COR-L47 (cell line): ENCODE measurements around the gene ATXN1.

Experiments
- DNase-seq: peaks from one replicate; lab custom pipeline; 2025; lab: John Stamatoyannopoulos, UW

ATXN1 gene

DNA sequence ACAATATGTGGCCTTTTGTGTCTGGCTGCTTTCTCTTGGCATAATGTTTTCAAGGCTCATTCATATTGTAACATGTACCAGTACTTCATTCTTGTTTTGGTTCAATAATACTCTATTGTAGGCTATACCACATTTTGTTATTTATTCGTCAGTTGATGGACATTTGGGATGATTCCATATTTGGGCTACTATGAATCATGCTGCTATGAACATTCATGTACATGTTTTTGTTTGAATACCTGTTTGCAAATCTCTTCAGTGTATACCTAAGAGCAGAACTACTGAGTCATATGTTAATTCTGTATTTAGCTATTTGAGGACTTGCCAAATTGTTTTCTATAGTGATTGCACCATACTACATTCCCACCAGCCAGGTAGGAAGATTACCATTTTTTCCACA, 263.0 kb downstream of the ATXN1 start:
- DNase-seq = no peak

DNA sequence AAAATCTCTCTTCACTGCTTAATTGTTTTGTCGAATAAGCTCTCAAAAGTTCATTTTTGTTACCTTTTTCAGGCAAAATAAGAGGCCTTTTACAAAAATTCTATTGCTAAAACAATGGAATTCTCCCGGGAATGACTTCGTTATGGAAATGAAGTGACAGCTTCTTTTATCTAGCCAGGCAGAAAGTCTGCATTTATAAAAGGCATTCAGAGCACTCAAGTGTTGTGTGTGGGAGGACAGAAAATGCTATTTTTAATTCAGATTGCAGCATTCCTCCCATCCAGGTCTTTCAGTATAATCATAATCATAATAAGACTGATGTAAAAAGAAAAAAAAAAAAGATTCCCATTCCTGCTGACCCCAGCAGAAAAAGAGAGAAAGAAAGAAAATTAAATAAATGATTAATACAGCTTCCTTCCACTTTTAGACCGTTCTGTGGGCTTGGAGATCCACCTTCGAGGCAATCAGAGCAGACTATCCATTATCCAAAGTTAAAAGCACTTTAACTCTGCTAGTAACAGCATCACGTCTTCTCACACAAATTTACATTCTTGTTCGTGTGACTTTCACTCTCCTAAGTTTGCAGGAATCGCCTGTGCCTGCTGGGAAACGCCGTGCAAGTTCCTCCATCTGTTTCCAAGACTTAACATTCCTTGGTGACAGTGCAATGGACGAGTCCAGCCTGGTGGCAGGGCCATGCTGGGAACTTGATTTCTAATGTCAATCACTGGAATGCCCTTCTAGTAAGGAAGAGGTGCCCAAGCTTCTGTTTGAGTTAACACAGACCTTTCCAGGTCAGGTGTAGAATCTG, 264.1 kb downstream of the ATXN1 start:
- no peak for DNase-seq

DNA sequence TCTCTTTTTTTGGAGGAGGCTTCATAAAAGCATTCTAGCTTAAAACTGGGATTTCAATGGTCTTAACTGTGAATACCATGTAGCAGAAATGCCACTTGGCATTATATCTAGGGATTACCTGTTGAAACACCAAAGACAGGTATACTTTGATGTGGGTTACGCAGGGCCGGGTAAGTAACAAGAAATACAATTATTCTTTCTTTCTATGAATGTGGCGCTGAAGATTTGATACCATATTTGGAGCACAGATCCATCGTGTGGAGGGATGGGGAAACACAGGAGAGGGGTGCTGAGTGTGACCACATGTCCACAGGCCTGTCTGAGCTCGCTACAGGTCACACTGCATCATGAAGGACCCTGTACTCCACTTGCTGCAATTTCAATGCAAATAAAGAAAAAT, 265.1 kb downstream of the ATXN1 start:
- no peak for DNase-seq

DNA sequence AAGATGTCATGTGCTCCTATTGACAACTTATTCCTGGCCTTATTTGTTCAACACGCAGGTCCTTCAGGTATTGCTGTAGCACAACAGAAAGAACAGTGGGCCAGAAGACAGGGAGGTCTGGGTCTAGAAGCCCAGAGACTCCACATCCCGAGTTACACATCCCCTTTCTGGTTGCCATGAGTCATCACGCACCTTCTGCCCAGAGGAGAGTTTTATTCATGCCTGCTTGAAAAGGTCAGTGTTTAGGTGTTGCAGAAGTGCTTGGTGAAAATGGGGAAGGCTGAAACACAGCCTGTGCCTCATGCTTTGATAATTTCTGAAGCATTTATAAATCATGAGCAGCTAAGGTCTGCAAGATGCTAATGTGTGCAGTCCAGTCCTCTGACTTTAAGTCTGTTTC, 266.5 kb downstream of the ATXN1 start:
- DNase-seq = no peak

DNA sequence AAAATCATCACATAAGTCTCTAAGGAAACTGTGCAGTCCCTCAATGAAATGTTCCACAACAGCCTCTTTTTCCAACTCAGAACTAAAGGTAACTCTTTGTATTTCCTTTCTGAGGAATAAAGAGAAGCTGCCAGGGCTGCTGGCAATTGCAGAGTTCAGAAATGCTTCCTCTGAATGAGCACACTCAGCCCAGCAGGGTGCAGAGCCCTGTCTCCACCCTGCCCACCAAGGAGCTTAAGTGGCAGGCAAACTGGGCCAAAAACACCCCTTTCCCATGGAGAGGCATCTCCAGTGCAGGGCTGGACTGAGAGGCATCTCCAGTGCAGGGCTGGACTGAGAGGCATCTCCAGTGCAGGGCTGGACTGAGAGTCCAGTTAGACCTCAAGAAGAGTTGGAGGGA, 267.5 kb downstream of the ATXN1 start:
- DNase-seq = no peak

DNA sequence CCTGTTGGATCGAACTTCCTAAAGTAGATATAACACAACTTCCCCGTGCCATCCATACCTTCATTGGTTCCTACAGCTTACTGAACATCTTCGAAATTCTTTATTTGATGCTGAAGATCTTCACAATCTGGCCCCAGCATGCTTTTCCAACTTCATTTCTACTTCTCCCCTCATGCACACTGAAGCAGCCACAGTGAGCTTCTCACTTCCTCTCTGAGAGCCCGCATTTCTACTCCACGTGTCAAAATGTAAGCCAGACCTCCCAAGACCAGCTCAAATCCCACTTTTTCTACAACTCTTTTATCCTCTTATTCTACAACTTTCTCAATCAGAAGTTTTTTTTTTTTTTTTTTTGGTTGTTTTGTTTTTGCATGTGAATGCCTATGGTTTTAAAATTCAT, 268.1 kb downstream of the ATXN1 start:
- DNase-seq = no peak

DNA sequence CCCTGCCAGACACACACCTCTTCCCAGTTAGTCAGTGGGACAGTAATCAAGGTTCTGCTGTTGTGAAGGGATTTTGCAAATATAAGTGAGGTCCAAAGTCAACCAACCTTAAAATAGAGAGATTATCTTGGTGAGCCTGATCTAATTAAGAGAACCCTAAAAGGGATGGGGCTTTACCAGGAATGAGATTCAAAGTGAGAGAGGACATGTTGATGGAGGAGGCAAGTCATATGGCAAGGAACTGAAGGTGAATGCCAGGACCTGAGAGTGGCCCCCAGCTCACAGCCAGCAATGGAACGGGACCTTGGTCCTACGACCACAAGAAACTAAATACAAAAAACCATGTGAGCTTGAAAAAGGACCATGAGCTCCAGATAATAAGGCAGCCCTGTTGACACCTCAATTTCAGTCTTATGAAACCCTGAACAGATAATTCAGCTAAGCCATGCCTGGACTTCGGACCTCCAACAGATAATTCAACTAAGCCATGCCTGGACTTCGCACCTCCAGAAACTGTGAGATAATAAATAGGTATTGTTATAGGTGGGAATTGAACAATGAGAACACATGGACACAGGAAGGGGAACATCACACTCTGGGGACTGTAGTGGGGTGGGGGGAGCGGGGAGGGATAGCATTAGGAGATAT, 269.5 kb downstream of the ATXN1 start:
- no peak for DNase-seq

DNA sequence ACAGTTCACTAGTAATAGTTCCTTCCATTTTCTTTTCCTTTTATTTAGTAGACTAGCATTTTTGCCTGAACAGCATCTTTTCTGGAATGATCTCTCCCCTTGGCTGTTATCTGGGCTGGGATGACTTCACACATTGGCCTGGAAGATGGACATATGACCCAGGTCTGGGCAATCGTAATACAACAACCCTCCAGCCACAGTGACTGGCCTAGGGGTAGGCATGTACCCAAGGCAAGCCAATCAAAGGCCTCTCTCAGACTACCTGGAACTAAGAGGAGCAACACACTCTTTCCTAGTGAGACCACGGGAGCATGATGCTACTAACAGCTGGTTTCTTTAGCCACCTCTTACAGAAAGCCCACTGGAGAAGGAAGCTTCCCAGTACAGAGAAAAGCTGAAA, 270.6 kb downstream of the ATXN1 start:
- no peak for DNase-seq

DNA sequence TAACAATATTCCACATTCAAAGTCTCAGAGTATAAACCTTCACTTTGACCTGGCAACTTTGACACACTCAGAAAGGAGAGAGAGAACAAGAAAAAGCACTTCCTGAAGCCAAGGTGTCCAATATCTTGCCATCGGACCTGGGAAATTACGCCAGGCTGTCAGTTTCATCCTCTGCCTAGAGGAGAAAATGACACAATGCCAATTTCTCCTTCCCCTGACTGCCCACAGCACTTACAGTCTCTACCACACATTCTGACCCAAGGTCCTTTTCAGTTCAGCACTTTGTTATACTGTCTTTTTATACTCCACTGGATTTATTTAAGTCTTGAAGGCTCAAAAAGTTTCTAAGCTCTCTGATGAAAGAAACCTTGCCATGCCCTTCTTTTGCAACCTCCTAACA, 272.4 kb downstream of the ATXN1 start:
- DNase-seq = no peak

DNA sequence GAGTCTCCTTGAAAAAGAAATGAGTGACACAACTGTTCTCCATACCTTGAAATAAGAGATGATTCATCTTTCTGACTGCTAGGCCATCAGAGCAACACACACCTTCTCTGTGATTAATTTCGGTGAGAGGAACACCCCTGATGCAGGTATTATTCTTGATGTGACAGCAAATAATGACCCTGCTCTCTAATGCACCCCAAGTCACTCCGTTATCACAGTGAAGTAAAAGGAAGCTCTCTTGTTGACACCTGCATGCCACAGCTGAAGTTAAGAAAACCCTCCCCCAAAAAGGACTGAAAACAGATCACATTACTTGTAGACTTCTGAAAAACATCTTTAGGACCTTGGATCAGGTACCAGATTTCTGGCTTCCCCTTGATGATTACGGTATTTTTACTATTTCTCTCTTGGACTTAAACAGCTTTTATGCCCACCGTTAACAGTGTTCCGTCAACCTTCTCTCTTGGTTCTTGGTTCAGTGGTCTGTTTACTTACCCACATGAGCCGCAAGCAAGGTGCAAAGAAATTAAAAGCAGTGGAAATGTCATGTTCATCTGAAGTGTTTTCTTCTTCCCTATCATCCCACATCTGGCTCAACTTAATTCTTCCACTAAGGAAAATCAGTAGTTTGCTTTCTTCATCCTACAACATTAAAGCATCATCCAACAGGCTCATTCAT, 273.1 kb downstream of the ATXN1 start:
- DNase-seq = no peak

DNA sequence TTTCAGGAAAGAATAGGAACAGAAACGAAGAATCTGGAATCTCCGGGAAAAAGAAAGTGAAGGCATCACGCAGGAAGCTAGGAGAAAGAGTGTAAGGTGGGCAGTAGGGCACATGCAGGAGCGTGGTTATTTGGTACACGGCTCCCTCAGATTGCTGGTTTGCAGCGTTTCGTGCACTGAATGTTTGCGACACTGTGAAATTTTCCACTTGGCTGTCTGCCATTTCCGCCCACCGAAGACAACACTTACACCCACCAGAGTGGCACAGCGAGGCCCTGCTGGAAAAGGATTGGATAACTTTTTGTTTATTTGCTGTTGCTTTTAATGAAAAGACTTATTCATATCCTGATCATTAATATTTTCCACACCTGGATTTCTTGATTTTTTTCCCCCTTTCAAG, 274.6 kb downstream of the ATXN1 start:
- no peak for DNase-seq

DNA sequence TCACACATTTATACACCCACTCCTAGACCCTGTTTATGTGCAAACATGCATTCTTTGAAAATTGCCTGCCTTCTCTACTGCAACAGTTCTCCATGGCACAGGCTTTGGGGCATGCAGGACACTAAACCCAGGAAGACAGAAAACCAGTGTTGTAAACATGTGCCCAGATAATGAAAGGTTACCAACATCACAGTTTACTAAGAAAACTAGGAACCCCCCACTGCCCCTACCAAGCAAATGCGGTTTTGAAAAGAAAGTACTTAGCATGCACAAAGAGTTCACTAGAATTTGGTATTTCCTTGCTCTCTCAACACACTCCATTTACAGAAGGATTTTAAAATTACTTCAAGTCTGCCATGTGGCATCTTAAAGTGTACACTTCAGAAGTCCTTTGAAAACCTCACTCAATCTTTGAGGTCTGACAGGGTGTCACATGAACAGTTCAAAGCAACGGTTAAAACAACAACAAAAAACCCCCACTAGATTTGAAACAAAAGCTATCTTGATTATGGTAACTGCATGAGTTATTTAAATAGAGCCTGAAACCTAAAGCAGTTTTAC, 277.9 kb downstream of the ATXN1 start:
- no peak for DNase-seq

DNA sequence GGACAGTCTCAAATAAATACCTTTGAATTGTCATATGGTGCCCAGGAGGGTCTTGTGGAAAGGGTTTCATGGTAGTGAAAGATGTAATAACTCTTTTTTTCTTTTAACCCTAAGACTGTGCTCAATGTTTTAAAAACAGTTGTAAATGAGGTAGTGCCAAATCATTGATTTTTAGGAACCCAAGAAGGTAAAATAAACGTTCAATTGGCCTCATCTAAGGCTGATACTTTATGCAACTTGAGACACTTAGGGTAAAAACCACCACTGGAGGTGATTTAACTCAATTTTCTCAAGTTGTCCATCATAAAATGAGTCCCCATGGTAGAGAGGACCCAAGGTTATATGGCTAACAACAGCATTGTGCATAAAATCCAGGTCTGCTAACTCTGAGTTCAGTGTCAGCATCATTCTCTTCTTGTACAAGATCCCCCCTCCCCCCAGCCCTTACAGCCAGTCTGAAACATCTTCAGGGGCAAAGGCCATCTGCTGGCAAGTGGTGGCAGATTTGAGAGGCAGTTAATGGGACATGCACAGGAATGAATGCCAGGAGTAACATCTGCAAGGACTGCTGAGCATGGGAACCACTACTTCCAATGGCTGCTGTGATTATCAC, 278.5 kb downstream of the ATXN1 start:
- DNase-seq = no peak

DNA sequence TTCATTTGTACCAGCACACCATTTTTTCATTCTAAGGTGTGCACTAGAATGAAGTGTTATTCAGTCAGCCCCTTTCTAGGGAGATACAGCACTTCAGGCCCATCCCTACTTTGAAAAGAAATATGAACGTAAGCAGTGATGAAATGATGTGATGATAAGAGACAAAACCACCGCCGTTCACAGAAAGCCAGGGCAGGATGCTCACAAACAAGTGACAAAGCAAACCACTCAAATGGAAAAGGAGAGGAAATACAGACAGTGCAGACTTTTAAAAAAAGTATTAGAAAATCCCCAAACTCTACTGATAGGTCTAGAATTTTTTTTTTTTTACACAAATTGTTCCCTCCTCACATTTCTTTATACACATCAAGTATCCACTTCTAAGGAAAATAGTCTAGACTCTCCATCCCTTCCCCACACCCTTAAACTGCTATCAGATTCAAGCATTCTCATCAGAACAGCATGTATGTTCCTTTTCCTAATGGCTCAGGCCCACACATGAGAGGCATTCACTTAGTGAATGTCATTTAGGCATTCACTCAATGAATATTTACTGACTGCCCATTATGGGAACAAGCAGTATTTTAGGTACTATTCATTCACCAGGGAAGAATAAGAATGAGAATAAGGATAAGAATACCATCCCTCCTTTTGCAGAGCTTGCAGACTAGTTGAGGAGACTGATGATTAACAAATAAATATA, 279.4 kb downstream of the ATXN1 start:
- no peak for DNase-seq

DNA sequence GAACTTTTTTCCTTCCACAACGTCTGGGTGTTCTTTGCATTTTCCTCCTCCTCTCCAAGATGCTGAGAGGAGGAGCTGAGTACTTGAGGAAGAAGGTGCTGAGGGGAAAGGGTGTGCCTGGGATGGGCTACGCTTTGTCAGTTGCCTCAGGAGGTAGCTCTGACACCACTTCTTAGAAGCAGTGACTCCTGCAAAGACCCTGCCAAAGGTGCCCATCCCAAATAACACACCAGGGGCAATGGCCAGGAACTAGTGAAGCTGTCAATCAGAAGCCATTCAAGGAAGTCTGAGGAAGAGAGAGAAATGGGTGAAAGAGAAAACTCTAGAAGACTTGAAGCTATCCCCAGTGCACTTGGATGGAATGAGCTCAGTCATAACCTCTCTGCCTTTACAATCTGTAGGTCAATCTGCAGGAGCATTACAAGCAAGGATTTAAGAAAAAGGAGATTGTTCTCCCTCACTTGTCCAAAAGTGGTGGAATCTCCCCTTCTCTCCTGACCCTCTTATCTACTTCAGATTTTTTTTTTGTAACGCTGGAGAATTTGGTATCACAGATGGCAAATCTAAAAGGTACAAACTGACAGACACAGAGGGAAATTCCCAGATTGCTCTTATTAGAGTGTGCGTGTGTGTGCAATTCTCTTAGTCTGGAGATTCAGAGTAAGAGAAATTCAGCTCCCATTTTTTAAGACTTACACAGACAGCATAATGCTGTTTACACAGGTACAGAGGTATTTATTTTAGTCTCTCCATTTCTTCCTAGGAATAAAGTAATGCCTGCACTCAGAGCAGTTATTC, 280.3 kb downstream of the ATXN1 start:
- DNase-seq = no peak

DNA sequence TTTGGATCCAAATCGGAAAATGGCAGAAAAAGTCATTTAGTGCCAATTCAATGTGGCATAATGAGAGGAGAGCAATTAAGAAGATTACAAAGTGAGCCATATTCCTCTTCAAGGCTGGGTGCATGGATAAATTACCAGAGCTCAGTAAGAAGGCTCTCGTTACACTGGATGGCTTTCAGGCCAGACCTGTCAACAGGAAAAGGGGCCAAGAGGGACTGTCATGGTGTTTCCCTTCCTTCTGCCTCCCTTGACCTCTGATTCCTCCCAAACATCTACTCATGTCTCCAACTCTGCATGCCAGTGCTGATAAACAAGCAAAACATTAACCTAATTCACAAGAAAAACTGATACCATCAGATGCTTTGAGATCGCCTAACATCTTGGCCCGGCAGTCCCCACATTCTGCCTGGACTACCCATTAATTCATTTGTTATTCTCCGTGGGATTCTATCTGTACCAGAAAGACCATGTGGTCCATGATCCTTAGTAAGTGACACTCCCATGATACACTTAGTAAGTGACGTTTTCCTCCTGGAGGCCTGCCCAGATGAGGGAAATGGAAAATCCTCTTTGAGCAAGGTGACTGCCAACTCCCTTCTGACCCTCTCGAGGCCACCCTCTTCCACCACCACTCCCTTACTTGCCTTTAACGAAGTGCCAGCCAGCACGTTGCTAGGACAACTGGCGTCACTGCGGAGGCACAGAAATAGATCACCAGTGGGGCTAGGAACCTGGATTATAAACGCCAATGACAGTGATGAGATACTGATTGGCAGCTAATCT, 283.7 kb downstream of the ATXN1 start:
- DNase-seq = no peak

DNA sequence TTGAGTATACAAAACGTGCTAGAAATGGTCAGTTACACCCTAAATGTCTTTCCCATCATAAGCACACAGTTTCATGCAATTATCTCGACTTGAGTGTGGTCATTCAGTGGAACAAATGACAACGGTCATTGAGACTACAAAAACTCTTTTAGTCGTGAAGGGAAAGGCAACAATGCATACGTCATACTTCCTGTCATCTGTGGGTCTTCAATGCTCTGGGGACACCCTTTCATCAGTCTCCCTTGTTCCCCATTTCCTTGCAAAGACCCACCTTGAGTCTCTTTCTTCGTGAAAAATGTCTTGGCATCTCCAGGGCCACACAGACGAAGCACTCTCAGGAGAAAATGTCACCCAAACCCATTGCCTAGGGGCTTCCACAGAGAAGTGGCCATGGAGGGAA, 284.4 kb downstream of the ATXN1 start:
- DNase-seq = no peak

DNA sequence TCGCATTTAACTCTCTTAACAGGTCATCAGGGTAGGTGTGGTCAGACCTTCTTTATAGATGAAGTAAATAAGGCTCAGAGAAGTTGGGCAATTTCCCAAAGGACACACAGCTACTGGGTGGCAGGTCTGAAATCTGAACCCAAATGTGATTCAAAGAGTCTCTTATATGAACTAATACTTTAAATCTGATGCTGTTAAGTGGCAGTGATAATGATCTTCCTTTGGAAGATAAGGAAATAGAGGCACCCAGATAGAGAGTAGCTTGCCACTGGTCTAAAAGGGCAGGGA, 285.8 kb downstream of the ATXN1 start:
- no peak for DNase-seq

DNA sequence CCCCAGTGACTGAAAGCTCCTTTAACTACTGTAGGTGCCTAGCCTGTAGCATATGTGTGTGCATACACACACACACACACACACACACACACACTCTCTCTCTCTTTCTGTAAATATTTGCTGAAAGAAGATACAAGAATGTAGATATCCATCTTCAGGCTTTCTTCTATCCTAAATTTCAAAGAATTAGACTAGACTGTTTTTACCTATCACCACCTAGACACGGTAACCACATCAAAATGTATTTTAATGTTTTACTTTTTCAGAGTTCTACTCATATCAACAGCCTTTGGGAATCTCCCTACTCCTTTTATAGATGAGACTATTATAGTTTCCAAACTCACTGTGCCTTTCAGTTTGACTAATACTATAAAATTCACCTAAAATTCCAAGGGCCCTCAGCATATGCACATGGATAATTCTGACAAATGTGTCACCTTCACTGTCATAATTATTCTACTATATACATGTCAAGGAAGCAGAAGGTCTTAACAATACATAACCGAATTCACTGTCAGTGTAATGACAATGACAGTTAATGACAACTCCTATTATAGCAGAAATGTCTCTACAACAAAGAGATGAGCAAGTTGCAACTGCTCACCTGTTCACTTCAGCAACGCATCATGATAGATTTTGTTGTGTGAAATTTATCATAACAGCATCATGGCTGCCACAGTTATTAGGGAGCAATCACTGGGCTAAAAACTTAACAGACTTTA, 286.3 kb downstream of the ATXN1 start:
- DNase-seq = no peak
